ENCODE measurements around the gene CATSPERE. TPM values are rescaled to one million over a fixed set of nuclear protein-coding genes. Genes with fewer than 3 reads are reported as not detected.
A peak's percentile ranks its signal among the peaks of the same experiment; 100 is the strongest.

CATSPERE gene
- total and polyA plus RNA-seq, 2 of the 8 experiments (the other 6 are each of a cell fraction or from before 2014, with no cell fraction given), result 0.05 to 0.45 TPM

- no peak overlapping the region for H2BK12ac ChIP-seq (ENCODE audit: low read depth, low read length)
- no peak overlapping the region for H3K27ac ChIP-seq (ENCODE audit: low read depth, low read length)
- TF ChIP-seq CBX5 (IDR thresholded peaks at IDR 0.05; ENCODE audit: low read depth, low read length) (no peak), CEBPB (IDR thresholded peaks at IDR 0.05; ENCODE audit: low read depth, low read length) (0 out of 2 replicates have a peak, but pooled peaks have one; percentile 4)
- H3K56ac ChIP-seq (replicated peaks; ENCODE audit: insufficient read length, low read depth, low read length), result no peak overlapping the region
- POLR2A ChIA-PET (ENCODE audit: partially characterized antibody), result no interaction called here
- no peak overlapping the region for H4K8ac ChIP-seq (ENCODE audit: extremely low read depth, insufficient read depth, low read length)
- FAIRE-seq (no peak), DNase-seq (ENCODE audit: low read depth in 1 of 2, low spot score in 2 of 2) (no peak)
- H3K9me3 ChIP-seq (ENCODE audit: insufficient read depth in 2 of 2, low read depth in 1 of 2, low read length in 1 of 2), result no peaks in the 10 kb centered on the region
- H3K36me3 ChIP-seq (ENCODE audit: control insufficient read depth in 2 of 4, insufficient read depth in 4 of 4, low read length in 3 of 4), result no peaks in the 10 kb centered on the region
- no peak overlapping the region for H3K4ac ChIP-seq (replicated peaks; ENCODE audit: insufficient read length, low read depth, low read length)
- no peaks in the 10 kb centered on the region for H3K79me1 ChIP-seq (ENCODE audit: low read depth, low read length)
- H3K4me3 ChIP-seq (ENCODE audit: extremely low read depth in 1 of 4, insufficient read depth in 2 of 4, low read depth in 3 of 4, low read length in 4 of 4), result no peak overlapping the region
- no peaks in the 10 kb centered on the region for H3K23me2 ChIP-seq (ENCODE audit: low read depth, low read length)
- H3K27me3 ChIP-seq (replicated peaks in 1 of 4; ENCODE audit: control insufficient read depth in 3 of 4, extremely low read depth in 1 of 4, insufficient read depth in 3 of 4, low read length in 3 of 4), result no peaks in the 10 kb centered on the region
- 89% methylated on average over 2 of the region's 2 CpGs; no CpG with 5 or more reads in 1 of the 2 experiments for WGBS, 2 experiments (ENCODE audit: extremely low coverage in 1 of 2, insufficient coverage in 1 of 2, insufficient read length in 1 of 2, insufficient replicate concordance in 2 of 2, low coverage in 1 of 2, low lambda C conversion rate in 2 of 2, missing lambda C conversion rate in 1 of 2)
- no peak overlapping the region for H3K23ac ChIP-seq (ENCODE audit: insufficient read length)
- no peak overlapping the region for H3K4me2 ChIP-seq (ENCODE audit: insufficient read depth in 1 of 2, low read depth in 2 of 2, low read length in 2 of 2)
- no peaks in the 10 kb centered on the region for H3K79me2 ChIP-seq (ENCODE audit: control insufficient read depth in 1 of 2, insufficient read depth in 2 of 2, low read length in 2 of 2)
- no peak overlapping the region for H4K5ac ChIP-seq (ENCODE audit: insufficient read length, low read depth, low read length)
- H2BK5ac ChIP-seq (ENCODE audit: low read depth, low read length), result no peak overlapping the region
- H2BK15ac ChIP-seq (ENCODE audit: low read length), result no peak overlapping the region
- no peak overlapping the region for H3K18ac ChIP-seq (ENCODE audit: extremely low read depth, low read length)
- H3K14ac ChIP-seq (ENCODE audit: insufficient read length), result no peak overlapping the region
- no peaks in the 10 kb centered on the region for H4K20me1 ChIP-seq (replicated peaks in 1 of 2; ENCODE audit: control insufficient read depth in 1 of 2, insufficient read depth in 2 of 2, low read length in 2 of 2)
- no peak overlapping the region for H2AK5ac ChIP-seq (ENCODE audit: low read depth, low read length)
- no peak overlapping the region for H3K9ac ChIP-seq (replicated peaks in 1 of 4; ENCODE audit: extremely low read depth in 1 of 4, low read depth in 3 of 4, low read length in 3 of 4)
- H2AFZ ChIP-seq (ENCODE audit: low read length), result no peak overlapping the region
- H4K91ac ChIP-seq (replicated peaks; ENCODE audit: insufficient read length, low read length), result no peak overlapping the region
- no peak overlapping the region for H2BK20ac ChIP-seq (ENCODE audit: low read length)
- CTCF ChIA-PET (ENCODE audit: partially characterized antibody), result no interaction called here
- no peaks in the 10 kb centered on the region for H3K4me1 ChIP-seq (replicated peaks in 1 of 4; ENCODE audit: control insufficient read depth in 3 of 4, insufficient read depth in 4 of 4, low read length in 3 of 4)
- H2BK120ac ChIP-seq (replicated peaks; ENCODE audit: low read depth, low read length), result no peak overlapping the region
Observed at GRCh38 chr1:244494653-244495052, 33.6 kb downstream of the CATSPERE start.
